ENCODE measurements around the gene GRK4. TPM values are rescaled to one million over a fixed set of nuclear protein-coding genes. Genes with fewer than 3 reads are reported as not detected.

The GRK4 gene
- total and polyA plus RNA-seq, 2 of the 8 experiments (the other 6 are each of a cell fraction or from before 2014, with no cell fraction given) = 0.77 to 1.8 TPM

GRCh38 chr4:3087115-3087797, 123.9 kb downstream of the GRK4 start:
- Histone ChIP-seq H3K9me3 (ENCODE audit: insufficient read depth in 2 of 2, low read depth in 1 of 2, low read length in 1 of 2) (no peaks in the 10 kb centered on the region), H3K27me3 (replicated peaks in 1 of 4; ENCODE audit: control insufficient read depth in 3 of 4, extremely low read depth in 1 of 4, insufficient read depth in 3 of 4, low read length in 3 of 4) (no peaks in the 10 kb centered on the region), H2BK5ac (ENCODE audit: low read depth, low read length) (no peak overlapping the region), H3K27ac (ENCODE audit: low read depth, low read length) (no peak overlapping the region), H2BK120ac (replicated peaks; ENCODE audit: low read depth, low read length) (no peak overlapping the region), H3K56ac (replicated peaks; ENCODE audit: insufficient read length, low read depth, low read length) (no peak overlapping the region), H4K5ac (ENCODE audit: insufficient read length, low read depth, low read length) (no peak overlapping the region), H3K4me3 (ENCODE audit: extremely low read depth in 1 of 4, insufficient read depth in 2 of 4, low read depth in 3 of 4, low read length in 4 of 4) (no peak overlapping the region), H2AFZ (ENCODE audit: low read length) (no peak overlapping the region), H3K79me1 (ENCODE audit: low read depth, low read length) (peaks cover 8% of the 10 kb centered on the region), H3K4ac (replicated peaks; ENCODE audit: insufficient read length, low read depth, low read length) (no peak overlapping the region), H3K79me2 (ENCODE audit: control insufficient read depth in 1 of 2, insufficient read depth in 2 of 2, low read length in 2 of 2) (peaks cover 14 to 50% of the 10 kb centered on the region in 2 experiments), H4K8ac (ENCODE audit: extremely low read depth, insufficient read depth, low read length) (no peak overlapping the region), H3K36me3 (ENCODE audit: control insufficient read depth in 2 of 4, insufficient read depth in 4 of 4, low read length in 3 of 4) (peaks cover 0 to 26% (median 4%) of the 10 kb centered on the region in 4 experiments; a peak in 3 of 8 replicates), H3K4me1 (replicated peaks in 1 of 4; ENCODE audit: control insufficient read depth in 3 of 4, insufficient read depth in 4 of 4, low read length in 3 of 4) (no peaks in the 10 kb centered on the region), H3K4me2 (ENCODE audit: insufficient read depth in 1 of 2, low read depth in 2 of 2, low read length in 2 of 2) (no peak overlapping the region), H4K20me1 (replicated peaks in 1 of 2; ENCODE audit: control insufficient read depth in 1 of 2, insufficient read depth in 2 of 2, low read length in 2 of 2) (peaks cover 0 to 4% of the 10 kb centered on the region in 2 experiments), H2AK5ac (ENCODE audit: low read depth, low read length) (no peak overlapping the region), H3K18ac (ENCODE audit: extremely low read depth, low read length) (no peak overlapping the region), H2BK12ac (ENCODE audit: low read depth, low read length) (no peak overlapping the region), H3K23ac (ENCODE audit: insufficient read length) (no peak overlapping the region), H2BK15ac (ENCODE audit: low read length) (no peak overlapping the region), H3K9ac (replicated peaks in 1 of 4; ENCODE audit: extremely low read depth in 1 of 4, low read depth in 3 of 4, low read length in 3 of 4) (no peak overlapping the region), H2BK20ac (ENCODE audit: low read length) (no peak overlapping the region), H3K23me2 (ENCODE audit: low read depth, low read length) (no peaks in the 10 kb centered on the region; the same call in 1 of the 2 replicates), H4K91ac (replicated peaks; ENCODE audit: insufficient read length, low read length) (no peak overlapping the region), H3K14ac (ENCODE audit: insufficient read length) (no peak overlapping the region)
- ChIA-PET CTCF (ENCODE audit: partially characterized antibody) (no interaction called here), POLR2A (ENCODE audit: partially characterized antibody) (interaction anchor here (1.9 kb wide), 1 partner anchor 9 kb away, joined by 4 read pairs; no protein-coding TSS in a partner anchor)
- no peak for DNase-seq (ENCODE audit: low read depth in 1 of 2, low spot score in 2 of 2)
- TF ChIP-seq ASH2L (IDR thresholded peaks at IDR 0.05; ENCODE audit: low read length) (no peak), RBBP5 (IDR thresholded peaks at IDR 0.05; ENCODE audit: borderline replicate concordance, low read depth, low read length) (no peak), POLR2AphosphoS5 (IDR thresholded peaks at IDR 0.05; ENCODE audit: low read depth, low read length) (no peak), KDM5A (IDR thresholded peaks at IDR 0.05; ENCODE audit: low read length) (no peak), JUN (IDR thresholded peaks at IDR 0.05; ENCODE audit: low read depth, low read length) (no peak), EZH2 (IDR thresholded peaks at IDR 0.05; ENCODE audit: low read depth, low read length, severe bottlenecking) (no peak), SP2 (IDR thresholded peaks at IDR 0.05; ENCODE audit: low read length) (no peak), CHD1 (IDR thresholded peaks at IDR 0.05; ENCODE audit: low read depth, low read length) (no peak), SIN3A (conservative IDR thresholded peaks at IDR 0.05 in 1 of 2, IDR thresholded peaks at IDR 0.05 in 1 of 2; ENCODE audit: low read depth in 1 of 2, low read length in 2 of 2) (no peak), HDAC2 (IDR thresholded peaks at IDR 0.05; ENCODE audit: borderline replicate concordance in 1 of 2, low read depth in 2 of 2, low read length in 2 of 2) (no peak), SP1 (IDR thresholded peaks at IDR 0.05; ENCODE audit: low read depth, low read length) (no peak), BRCA1 (IDR thresholded peaks at IDR 0.05; ENCODE audit: low read depth, low read length) (no peak)
- FAIRE-seq = no peak
- WGBS, 2 experiments (ENCODE audit: extremely low coverage in 1 of 2, insufficient coverage in 1 of 2, insufficient read length in 1 of 2, insufficient replicate concordance in 2 of 2, low coverage in 1 of 2, low lambda C conversion rate in 2 of 2, missing lambda C conversion rate in 1 of 2) = 93% methylated on average over 4 of the region's 4 CpGs; no CpG with 5 or more reads in 1 of the 2 experiments
